MM.1S (cell line): ENCODE data around the gene RHOXF2.
"Not testable (repeated sequence)": the region's sequence is repeated elsewhere in the genome, so short reads cannot be mapped to it uniquely, and the experiment has no call there.

Source experiments
- DNase-seq: peaks from one replicate; pipeline ENCODE4 v3.0.0-alpha.2; 2015
- H2AFZ ChIP-seq: fragments of 300-600 bp; sonication (generic); 2 replicates; pipeline ENCODE4 v1.6.0; 2016; ENCODE audit warnings: antibody characterized with exemption, low read length
- H3F3A ChIP-seq: fragments of 300-600 bp; sonication (generic); 2 replicates; pipeline ENCODE4 v1.6.1; 2016; ENCODE audit warnings: mild to moderate bottlenecking, antibody characterized with exemption, low read length, moderate library complexity, mixed read lengths; ENCODE audit not compliant: insufficient read depth
- H3K27ac ChIP-seq: fragments of 300-600 bp; sonication (generic); 2 replicates; pipeline ENCODE4 v1.5.1; 2016; ENCODE audit warnings: mild to moderate bottlenecking, low read length
- H3K27me3 ChIP-seq: fragments of 300-600 bp; sonication (generic); replicated peaks from 2 replicates; pipeline ENCODE4 v1.6.0; 2016; ENCODE audit warnings: low read length; ENCODE audit not compliant: insufficient read depth
- H3K36me3 ChIP-seq: fragments of 300-600 bp; sonication (generic); replicated peaks from 2 replicates; pipeline ENCODE4 v1.6.1; 2016; ENCODE audit warnings: mild to moderate bottlenecking, low read length, mixed read lengths; ENCODE audit not compliant: insufficient read depth
- H3K4me1 ChIP-seq: fragments of 300-600 bp; sonication (generic); 2 replicates; pipeline ENCODE4 v1.6.1; 2016; ENCODE audit warnings: low read length, mixed read lengths
- H3K4me2 ChIP-seq: fragments of 300-600 bp; sonication (generic); 2 replicates; pipeline ENCODE4 v1.6.0; 2016; ENCODE audit warnings: low read depth, low read length
- H3K4me3 ChIP-seq: fragments of 300-600 bp; sonication (generic); 2 replicates; pipeline ENCODE4 v1.5.1; 2016; ENCODE audit warnings: low read length, mixed read lengths
- H3K79me2 ChIP-seq: fragments of 300-600 bp; sonication (generic); 2 replicates; pipeline ENCODE4 v1.6.1; 2016; ENCODE audit warnings: mixed run types, low read length, mixed read lengths
- H3K9ac ChIP-seq: fragments of 300-600 bp; sonication (generic); 2 replicates; pipeline ENCODE4 v1.6.1; 2016; ENCODE audit warnings: low read length, mixed read lengths
- H3K9me2 ChIP-seq: fragments of 300-600 bp; sonication (generic); replicated peaks from 2 replicates; pipeline ENCODE4 v1.6.1; 2016; ENCODE audit warnings: mild to moderate bottlenecking, low read length, mixed read lengths; ENCODE audit not compliant: insufficient read depth
- H3K9me3 ChIP-seq: fragments of 300-600 bp; sonication (generic); replicated peaks from 2 replicates; pipeline ENCODE4 v1.6.1; 2016; ENCODE audit warnings: mild to moderate bottlenecking, low read length, mixed read lengths; ENCODE audit not compliant: insufficient read depth
- H4K20me1 ChIP-seq: fragments of 300-600 bp; sonication (generic); 2 replicates; pipeline ENCODE4 v1.6.1; 2016; ENCODE audit warnings: mild to moderate bottlenecking, low read length, moderate library complexity, mixed read lengths; ENCODE audit not compliant: insufficient read depth
- CTCF ChIP-seq: fragments of 300-600 bp; sonication (generic); IDR thresholded peaks from 2 replicates; pipeline ENCODE4 v1.5.1; 2016; ENCODE audit warnings: antibody characterized with exemption, low read length, mixed read lengths
- EZH2 ChIP-seq: fragments of 300-600 bp; sonication (generic); optimal IDR thresholded peaks from 2 replicates; pipeline ENCODE3; 2017; ENCODE audit warnings: low read depth, mild to moderate bottlenecking, antibody characterized with exemption, low read length, mixed read lengths
- EZH2phosphoT487 ChIP-seq: fragments of 300-600 bp; sonication (generic); IDR thresholded peaks from 2 replicates; pipeline ENCODE4 v1.6.1; 2018; ENCODE audit warnings: antibody characterized with exemption, low read length

The RHOXF2 gene

GRCh38 chrX:120120223-120120622, 38.2 kb upstream of the RHOXF2 start:
- no peak overlapping the region for H3K27ac ChIP-seq
- H3K9ac ChIP-seq: no peak overlapping the region
- H3K9me2 ChIP-seq: no peaks in the 10 kb centered on the region
- no peaks in the 10 kb centered on the region for H3F3A ChIP-seq
- H3K36me3 ChIP-seq: no peaks in the 10 kb centered on the region
- H3K4me3 ChIP-seq: no peak overlapping the region
- no peaks in the 10 kb centered on the region for H3K27me3 ChIP-seq
- H3K4me2 ChIP-seq: no peak overlapping the region
- peaks cover 3% of the 10 kb centered on the region; the same call in 1 of the 2 replicates for H3K4me1 ChIP-seq
- no peak for TF ChIP-seq CTCF
- TF ChIP-seq EZH2: no peak
- no peak for TF ChIP-seq EZH2phosphoT487
- no peaks in the 10 kb centered on the region for H3K79me2 ChIP-seq
- DNase-seq: no peak
- H2AFZ ChIP-seq: no peak overlapping the region
- no peaks in the 10 kb centered on the region for H3K9me3 ChIP-seq
- H4K20me1 ChIP-seq: no peaks in the 10 kb centered on the region

- H3K4me3 ChIP-seq: no peak overlapping the region
- no peaks in the 10 kb centered on the region for H3K36me3 ChIP-seq
- H3K79me2 ChIP-seq: no peaks in the 10 kb centered on the region
- no peaks in the 10 kb centered on the region for H4K20me1 ChIP-seq
- DNase-seq: no peak
- H3K4me1 ChIP-seq: peaks cover 3% of the 10 kb centered on the region; the same call in 1 of the 2 replicates
- no peaks in the 10 kb centered on the region for H3K9me3 ChIP-seq
- H3K9me2 ChIP-seq: no peaks in the 10 kb centered on the region
- TF ChIP-seq CTCF: no peak
- no peak for TF ChIP-seq EZH2
- no peak for TF ChIP-seq EZH2phosphoT487
- H2AFZ ChIP-seq: no peak overlapping the region
- no peaks in the 10 kb centered on the region for H3K27me3 ChIP-seq
- H3F3A ChIP-seq: no peaks in the 10 kb centered on the region
- H3K4me2 ChIP-seq: no peak overlapping the region
- no peak overlapping the region for H3K9ac ChIP-seq
- no peak overlapping the region for H3K27ac ChIP-seq
Observed at GRCh38 chrX:120125444-120125843, 33.0 kb upstream of the RHOXF2 start.

- H3K27me3 ChIP-seq, H3K4me1 ChIP-seq, H3K36me3 ChIP-seq, H2AFZ ChIP-seq, H3K9ac ChIP-seq, H3K9me3 ChIP-seq, H3K9me2 ChIP-seq, H3K27ac ChIP-seq, H3K4me2 ChIP-seq, DNase-seq, H3K79me2 ChIP-seq, H3K4me3 ChIP-seq, H3F3A ChIP-seq, H4K20me1 ChIP-seq: not testable (repeated sequence)
Observed at GRCh38 chrX:120128306-120128846, 30.0 kb upstream of the RHOXF2 start.

- H3K36me3 ChIP-seq: no peaks in the 10 kb centered on the region
- no peaks in the 10 kb centered on the region for H3K79me2 ChIP-seq
- no peaks in the 10 kb centered on the region for H4K20me1 ChIP-seq
- no peak overlapping the region for H3K4me3 ChIP-seq
- no peak overlapping the region for H3K27ac ChIP-seq
- H3K9me3 ChIP-seq: no peaks in the 10 kb centered on the region
- H3F3A ChIP-seq: no peaks in the 10 kb centered on the region
- H2AFZ ChIP-seq: no peak overlapping the region
- TF ChIP-seq CTCF (no peak), EZH2phosphoT487 (no peak), EZH2 (no peak)
- no peak overlapping the region for H3K9ac ChIP-seq
- no peaks in the 10 kb centered on the region for H3K27me3 ChIP-seq
- peaks cover 7% of the 10 kb centered on the region; the same call in 1 of the 2 replicates for H3K4me1 ChIP-seq
- H3K9me2 ChIP-seq: no peaks in the 10 kb centered on the region
- peak; percentile 64 for DNase-seq
- H3K4me2 ChIP-seq: peak overlapping the region; percentile 56; the same call in 1 of the 2 replicates
Observed at GRCh38 chrX:120136128-120136527, 22.3 kb upstream of the RHOXF2 start.
